ENCODE data around the gene GRAMD2B. TPM values are rescaled to one million over a fixed set of nuclear protein-coding genes. Genes with fewer than 3 reads are reported as not detected.
"Not testable (repeated sequence)": the region's sequence is repeated elsewhere in the genome, so short reads cannot be mapped to it uniquely, and the experiment has no call there.

GRAMD2B gene
- total RNA-seq, 1 experiment from 2014 or later, result 4.1 TPM

- no TSS peak for BruUV-seq (replicated peaks)
- intact Hi-C loops (cut with micrococcal nuclease; ENCODE audit: unreplicated experiment), result no loop called here
These were observed 46.8 kb upstream of the GRAMD2B start for GRCh38 chr5:126376443-126376842.

GRCh38 chr5:126377424-126377823 lies 45.8 kb upstream of the GRAMD2B start:
- in situ Hi-C loops (cut with HindIII; ENCODE audit: low pct_unique_long_range_greater_than_20kb, low sequenced_read_pairs), result no loop called here
- Histone ChIP-seq H3K9me3 (ENCODE audit: control insufficient read depth, insufficient read depth, low read depth, low read length) (0 out of 2 replicates have a peak, but pooled peaks cover 5% of the 10 kb centered on the region), H3K27me3 (ENCODE audit: control insufficient read depth, insufficient read depth, low read length) (no peaks in the 10 kb centered on the region), H3K27ac (ENCODE audit: low read length) (no peak overlapping the region; the same call in 1 of the 2 replicates), H3K4me1 (ENCODE audit: control insufficient read depth, insufficient read depth, low read length) (no peaks in the 10 kb centered on the region), H3K36me3 (ENCODE audit: control insufficient read depth, insufficient read depth, low read length) (no peaks in the 10 kb centered on the region), H3K4me3 (ENCODE audit: low read depth in 2 of 2, low read length in 2 of 2) (no peak overlapping the region)
- no TSS peak for BruUV-seq (replicated peaks)
- ATAC-seq, result no peak
- no peak for DNase-seq (ENCODE audit: low read depth, low spot score)
- intact Hi-C loops (cut with micrococcal nuclease; ENCODE audit: unreplicated experiment), result no loop called here
- ChIA-PET CTCF (no interaction called here), POLR2A (no interaction called here)
- TF ChIP-seq CTCF (IDR thresholded peaks at IDR 0.05) (no peak), TCF7L2 (IDR thresholded peaks at IDR 0.05; ENCODE audit: low read depth, low read length) (no peak), POLR2AphosphoS5 (IDR thresholded peaks at IDR 0.05; ENCODE audit: low read depth, low read length) (no peak), REST (IDR thresholded peaks at IDR 0.05; ENCODE audit: insufficient read depth in 1 of 2, low read depth in 2 of 2, low read length in 1 of 2) (no peak), SIN3A (IDR thresholded peaks at IDR 0.05; ENCODE audit: borderline replicate concordance, insufficient read depth, low read depth, low read length) (no peak)

More at GRCh38 chr5:126376443-126376842, 46.8 kb upstream of the GRAMD2B start:
- DNase-seq (ENCODE audit: low read depth, low spot score), result no peak
- in situ Hi-C loops (cut with HindIII; ENCODE audit: low pct_unique_long_range_greater_than_20kb, low sequenced_read_pairs), result no loop called here
- ChIA-PET CTCF (no interaction called here), POLR2A (no interaction called here)
- TF ChIP-seq SIN3A (IDR thresholded peaks at IDR 0.05; ENCODE audit: borderline replicate concordance, insufficient read depth, low read depth, low read length) (no peak), CTCF (IDR thresholded peaks at IDR 0.05) (no peak), POLR2AphosphoS5 (IDR thresholded peaks at IDR 0.05; ENCODE audit: low read depth, low read length) (no peak), REST (IDR thresholded peaks at IDR 0.05; ENCODE audit: insufficient read depth in 1 of 2, low read depth in 2 of 2, low read length in 1 of 2) (no peak), TCF7L2 (IDR thresholded peaks at IDR 0.05; ENCODE audit: low read depth, low read length) (no peak)
- no peaks in the 10 kb centered on the region for H3K27me3 ChIP-seq (ENCODE audit: control insufficient read depth, insufficient read depth, low read length)
- 0 out of 2 replicates have a peak, but pooled peaks cover under 1% of the 10 kb centered on the region for H3K4me1 ChIP-seq (ENCODE audit: control insufficient read depth, insufficient read depth, low read length)
- H3K27ac ChIP-seq (ENCODE audit: low read length), result no peak overlapping the region
- H3K9me3 ChIP-seq (ENCODE audit: control insufficient read depth, insufficient read depth, low read depth, low read length), result no peaks in the 10 kb centered on the region
- no peak for ATAC-seq
- H3K36me3 ChIP-seq (ENCODE audit: control insufficient read depth, insufficient read depth, low read length), result no peaks in the 10 kb centered on the region
- H3K4me3 ChIP-seq (ENCODE audit: low read depth in 2 of 2, low read length in 2 of 2), result no peak overlapping the region

DNA sequence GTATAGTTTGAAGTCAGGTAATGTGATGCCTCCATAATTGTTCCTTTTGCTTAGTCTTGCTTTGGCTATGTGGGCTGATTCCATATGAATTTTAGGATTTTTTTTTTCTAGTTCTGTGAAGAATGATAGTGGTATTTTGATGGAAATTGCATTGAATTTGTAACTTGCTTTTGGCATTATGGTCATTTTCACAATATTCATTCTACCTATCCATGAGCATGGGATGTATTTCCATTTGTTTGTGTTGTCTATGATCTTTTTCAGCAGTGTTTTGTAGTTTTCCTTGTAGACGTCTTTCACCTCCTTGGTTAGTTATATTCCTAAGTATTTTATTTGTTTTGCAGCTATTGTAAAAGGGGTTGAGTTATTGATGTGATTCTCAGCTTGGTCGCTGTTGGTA lies 42.9 kb upstream of the GRAMD2B start:
- ATAC-seq; DNase-seq (ENCODE audit: low read depth, low spot score); intact Hi-C loops (cut with micrococcal nuclease; ENCODE audit: unreplicated experiment); in situ Hi-C loops (cut with HindIII; ENCODE audit: low pct_unique_long_range_greater_than_20kb, low sequenced_read_pairs); H3K27me3 ChIP-seq (ENCODE audit: control insufficient read depth, insufficient read depth, low read length); CTCF ChIA-PET; H3K27ac ChIP-seq (ENCODE audit: low read length); H3K36me3 ChIP-seq (ENCODE audit: control insufficient read depth, insufficient read depth, low read length); POLR2A ChIA-PET; H3K9me3 ChIP-seq (ENCODE audit: control insufficient read depth, insufficient read depth, low read depth, low read length); BruUV-seq (replicated peaks); H3K4me3 ChIP-seq (ENCODE audit: low read depth in 2 of 2, low read length in 2 of 2): not testable (repeated sequence)
- H3K4me1 ChIP-seq (ENCODE audit: control insufficient read depth, insufficient read depth, low read length), result peaks cover 11% of the 10 kb centered on the region; the same call in 1 of the 2 replicates
